Heart right ventricle (tissue), 16 donors: Measurements from ENCODE around the gene ZNF525. TPM values are rescaled to one million over a fixed set of nuclear protein-coding genes. Genes with fewer than 3 reads are reported as not detected.

ENCODE experiments used
- ATAC-seq, 8 donors: fragments of 200-7000 bp; cut with Tn5 transposase; one replicate each; pipeline ENCODE4 v1.9.1; 2020; ENCODE audit warnings: mild to moderate bottlenecking in 8 of 8, moderate library complexity in 8 of 8, moderate number of reproducible peaks in 1 of 8
- DNase-seq, 2 donors: peaks; one replicate each; pipeline ENCODE4 v3.0.0-alpha.2; 2020
- H3K27ac ChIP-seq, 10 donors: fragments of 200-600 bp; sonication (generic) in 2 of 10; one replicate each; pipeline versions ENCODE4 v1.5.0 to v1.8.0; 2020 to 2022; ENCODE audit warnings: mild to moderate bottlenecking in 3 of 10
- H3K27me3 ChIP-seq, 7 donors: fragments of 200-600 bp; one replicate each; pipeline ENCODE4 v1.8.0; 2021 to 2022; ENCODE audit warnings: mild to moderate bottlenecking in 2 of 7
- H3K36me3 ChIP-seq, 9 donors: fragments of 200-600 bp; sonication (generic) in 1 of 9; one replicate each; pipeline versions ENCODE4 v1.5.0 to v1.8.0; 2020 to 2022; ENCODE audit warnings: mild to moderate bottlenecking in 2 of 9
- H3K4me1 ChIP-seq, 9 donors: fragments of 200-600 bp; sonication (generic) in 1 of 9; one replicate each; pipeline versions ENCODE4 v1.5.0 to v1.8.0; 2020 to 2022; ENCODE audit warnings: mild to moderate bottlenecking in 4 of 9
- H3K4me3 ChIP-seq, 10 donors: fragments of 200-600 bp; sonication (generic) in 2 of 10; one replicate each; pipeline versions ENCODE4 v1.5.0 to v1.8.0; 2020 to 2022; ENCODE audit warnings: mild to moderate bottlenecking in 7 of 10, moderate library complexity in 2 of 10
- H3K9me3 ChIP-seq, 11 donors: fragments of 200-600 bp in 10 of 11; sonication (generic) in 2 of 11; one replicate each; pipeline versions ENCODE4 v1.5.0 to v1.8.0; 2013 to 2022; ENCODE audit warnings: mild to moderate bottlenecking in 2 of 11, control low read depth in 1 of 11, moderate library complexity in 1 of 11
- WGBS, 2 donors: extraction: QIAGEN DNeasy Blood & Tissue Kit; methylation state at CpG; one replicate each; pipeline ENCODE4 v1.1.7; 2013; ENCODE audit warnings: inconsistent platforms in 1 of 2; 5-methylcytosine and 5-hydroxymethylcytosine counted together
- intact Hi-C, 10 donors: fragments of 100-400 bp; cut with DNase I; formaldehyde crosslinking; loops; one replicate each; pipeline versions ENCODE4 v1.11.1 to v1.14.2; 2022
- polyA plus RNA-seq, 2 donors: library from polyadenylated mRNA; stranded (reverse); fragments of 200-250 nt; gene quantifications; one replicate each; pipeline ENCODE4 v1.2.3, GENCODE V29; 2013
- total RNA-seq, 10 donors: library from RNA; stranded (reverse); fragmentation: NEBNext Ultra II Directional in 3 of 10; extraction: Animal tissue kit (Norgen Biotek cat#: 25700) in 3 of 10; gene quantifications; one replicate each; pipeline versions ENCODE4 v1.2.1 to v1.2.4, GENCODE V29; 2021 to 2023
- TF ChIP-seq, protein P1 (sequence below), 9 donors: fragments of 200-600 bp; sonication (generic) in 2 of 9; IDR thresholded peaks; one replicate each; pipeline versions ENCODE4 v1.5.0 to v1.8.0; 2021 to 2022; ENCODE audit warnings: antibody characterized with exemption in 9 of 9, mild to moderate bottlenecking in 5 of 9, moderate library complexity in 1 of 9
- donor health status: Arrhythmogenic right ventricular cardiomyopathy.
- donor health status: ischemic (EF 13 %, LVEDD 7.1; RV severe dilation, severe dysfunction).
- donor health status: healthy with polysubstance abuse.
- donor health status: DM: no; HTN: yes; CAD: no.
- donor health status: DM: no; HTN: no; CAD: no.
- donor health status: ischemic (EF 25% LVEDD 6.9; RV normal size, moderate dysfunction).
- donor health status: ischemic (EF 25% LVEDD 5.7; RV mildly dilated, moderate dysfunction).
- donor health status: healthy.
- donor health status: DM: yes; HTN: yes; CAD: no.
- donor health status: Ischemic cardiomyopathy.
- donor health status: ischemic (EF 35%, LVEDD 5.7; RV mildly dilated, moderate dysfunction).
- donor health status: nonischemic (EF 11% LVEDD 7.7; RV severe dilation, severe dysfunction).
- donor health status: DM: yes; HTN: yes; CAD: no.
- donor health status: PGD.
- donor health status: ischemic (EF 29% LVEDD 5.4; RV normal size, mild dysfunction).
- donor health status: nonischemic (EF 23%, LVEDD 6.1; RV moderate dilation, normal function).

ZNF525 gene
- total and polyA plus RNA-seq, 12 donors: 2.1 to 4.8 (median 3.4) TPM

GRCh38 chr19:53374288-53374687 lies 8.8 kb downstream of the ZNF525 start:
- peaks cover 0 to 21% (median 0%) of the 10 kb centered on the region in 11 donors for H3K9me3 ChIP-seq
- ATAC-seq: no peak
- 61 to 63% methylated on average over 3 of the region's 3 CpGs for WGBS, 2 donors
- no peaks in the 10 kb centered on the region for H3K4me1 ChIP-seq
- TF ChIP-seq, protein P1, sequence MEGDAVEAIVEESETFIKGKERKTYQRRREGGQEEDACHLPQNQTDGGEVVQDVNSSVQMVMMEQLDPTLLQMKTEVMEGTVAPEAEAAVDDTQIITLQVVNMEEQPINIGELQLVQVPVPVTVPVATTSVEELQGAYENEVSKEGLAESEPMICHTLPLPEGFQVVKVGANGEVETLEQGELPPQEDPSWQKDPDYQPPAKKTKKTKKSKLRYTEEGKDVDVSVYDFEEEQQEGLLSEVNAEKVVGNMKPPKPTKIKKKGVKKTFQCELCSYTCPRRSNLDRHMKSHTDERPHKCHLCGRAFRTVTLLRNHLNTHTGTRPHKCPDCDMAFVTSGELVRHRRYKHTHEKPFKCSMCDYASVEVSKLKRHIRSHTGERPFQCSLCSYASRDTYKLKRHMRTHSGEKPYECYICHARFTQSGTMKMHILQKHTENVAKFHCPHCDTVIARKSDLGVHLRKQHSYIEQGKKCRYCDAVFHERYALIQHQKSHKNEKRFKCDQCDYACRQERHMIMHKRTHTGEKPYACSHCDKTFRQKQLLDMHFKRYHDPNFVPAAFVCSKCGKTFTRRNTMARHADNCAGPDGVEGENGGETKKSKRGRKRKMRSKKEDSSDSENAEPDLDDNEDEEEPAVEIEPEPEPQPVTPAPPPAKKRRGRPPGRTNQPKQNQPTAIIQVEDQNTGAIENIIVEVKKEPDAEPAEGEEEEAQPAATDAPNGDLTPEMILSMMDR (IDR thresholded peaks at IDR 0.05): no peak
- intact Hi-C loops: no loop called here
- H3K27me3 ChIP-seq: no peaks in the 10 kb centered on the region
- H3K27ac ChIP-seq: no peak overlapping the region
- peaks cover 0 to 64% (median 28%) of the 10 kb centered on the region in 9 donors for H3K36me3 ChIP-seq
- H3K4me3 ChIP-seq: no peak overlapping the region
- DNase-seq: no peak

- WGBS, 2 donors: 95 to 98% methylated on average over 1 of the region's 1 CpG
- Histone ChIP-seq H3K36me3 (peaks cover 0 to 68% (median 32%) of the 10 kb centered on the region in 9 donors), H3K27me3 (no peaks in the 10 kb centered on the region), H3K27ac (no peak overlapping the region), H3K9me3 (peaks cover 0 to 23% (median 0%) of the 10 kb centered on the region in 11 donors), H3K4me3 (no peak overlapping the region), H3K4me1 (no peaks in the 10 kb centered on the region)
- ATAC-seq (no peak), DNase-seq (no peak)
- TF ChIP-seq, protein P1 (IDR thresholded peaks at IDR 0.05): no peak
- intact Hi-C loops: no loop called here
Observed at GRCh38 chr19:53374743-53375142, 9.2 kb downstream of the ZNF525 start.

- peaks cover 0 to 89% (median 12%) of the 10 kb centered on the region in 11 donors for H3K9me3 ChIP-seq
- H3K4me1 ChIP-seq: no peaks in the 10 kb centered on the region
- WGBS, 2 donors: 97 to 98% methylated on average over 3 of the region's 3 CpGs
- DNase-seq (no peak), ATAC-seq (no peak)
- no peak overlapping the region for H3K27ac ChIP-seq
- intact Hi-C loops: no loop called here
- H3K4me3 ChIP-seq: no peak overlapping the region
- TF ChIP-seq, protein P1 (IDR thresholded peaks at IDR 0.05): no peak
- H3K27me3 ChIP-seq: no peaks in the 10 kb centered on the region
- peaks cover 0 to 90% (median 47%) of the 10 kb centered on the region in 9 donors for H3K36me3 ChIP-seq
Observed at GRCh38 chr19:53381376-53381775, 15.9 kb downstream of the ZNF525 start.

DNA sequence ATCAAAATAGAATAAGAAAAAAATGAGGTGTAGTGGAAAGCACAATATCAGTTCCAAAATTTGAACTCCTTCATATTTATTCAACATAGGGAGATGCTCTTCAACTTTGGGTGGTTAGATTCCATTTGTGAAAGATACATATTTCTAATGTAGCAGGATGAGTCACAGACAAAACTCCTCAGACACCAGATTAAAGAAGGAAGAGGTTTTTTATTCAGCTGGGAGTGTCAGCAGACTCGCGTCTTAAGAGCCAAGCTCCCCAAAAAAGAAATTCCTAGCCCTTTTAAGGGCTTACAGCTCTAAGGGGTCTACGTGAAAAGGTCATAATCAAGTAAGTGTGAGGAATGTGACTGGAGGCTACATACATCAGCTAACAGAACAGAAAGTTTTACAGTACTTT lies 22.7 kb downstream of the ZNF525 start:
- H3K27me3 ChIP-seq: peaks cover 0 to 8% (median 0%) of the 10 kb centered on the region in 7 donors
- ATAC-seq (no peak), DNase-seq (no peak)
- no peak overlapping the region for H3K27ac ChIP-seq
- H3K4me1 ChIP-seq: no peaks in the 10 kb centered on the region
- peaks cover 0 to 74% (median 6%) of the 10 kb centered on the region in 11 donors for H3K9me3 ChIP-seq
- intact Hi-C loops: no loop called here
- H3K4me3 ChIP-seq: no peak overlapping the region
- TF ChIP-seq, protein P1 (IDR thresholded peaks at IDR 0.05): no peak
- WGBS, 2 donors: 63 to 75% methylated on average over 3 of the region's 3 CpGs
- peaks cover 0 to 29% (median 0%) of the 10 kb centered on the region in 9 donors for H3K36me3 ChIP-seq
